Prostate gland (tissue), 2 donors: Measurements from ENCODE around the gene TTC34. TPM values are rescaled to one million over a fixed set of nuclear protein-coding genes. Genes with fewer than 3 reads are reported as not detected.

Source experiments
- DNase-seq: peaks from one replicate; pipeline ENCODE4 v3.0.0-alpha.2; 2019; ENCODE audit warnings: low spot score
- H3K27ac ChIP-seq, 2 donors: fragments of 200-600 bp; sonication (generic); 2 replicates each; pipeline ENCODE4 v1.5.1; 2017 to 2019
- H3K27me3 ChIP-seq: fragments of 200-600 bp; sonication (generic); replicated peaks from 2 replicates; pipeline ENCODE4 v1.5.1; 2019; ENCODE audit not compliant: insufficient read depth
- H3K36me3 ChIP-seq, 2 donors: fragments of 200-600 bp; sonication (generic); 1 replicate in 1 of 2; 2 replicates in 1 of 2; pipeline versions ENCODE4 v1.5.1 to v1.8.1; 2017 to 2019
- H3K4me1 ChIP-seq: fragments of 200-600 bp; sonication (generic); replicated peaks from 2 replicates; pipeline ENCODE4 v1.5.1; 2019
- H3K4me3 ChIP-seq, 2 donors: fragments of 200-600 bp; sonication (generic); 2 replicates each; pipeline ENCODE4 v1.5.1; 2017 to 2019
- H3K9me3 ChIP-seq: fragments of 200-600 bp; sonication (generic); 2 replicates; pipeline ENCODE4 v1.5.1; 2017
- POLR2A ChIP-seq: fragments of 450-650 bp; IDR thresholded peaks from one replicate; pipeline ENCODE4 v1.6.1; 2016; ENCODE audit warnings: antibody characterized with exemption, mild to moderate bottlenecking
- POLR2AphosphoS5 ChIP-seq: sonication (generic); formaldehyde crosslinking; IDR thresholded peaks from one replicate; pipeline ENCODE4 v1.6.1; 2017; ENCODE audit warnings: antibody characterized with exemption
- WGBS: methylation state at CpG from one replicate; pipeline ENCODE4 v1.1.5; 2018; 5-methylcytosine and 5-hydroxymethylcytosine counted together
- intact Hi-C: fragments of 100-400 bp; cut with DNase I; formaldehyde crosslinking; loops from one replicate; pipeline ENCODE4 v1.14.2; 2022
- total RNA-seq, 2 donors: library from RNA; depleted of rRNA; stranded (reverse); fragments of >200 nt; gene quantifications; one replicate each; pipeline ENCODE4 v1.1.0, GENCODE V29; 2016
- TF ChIP-seq, protein P1 (sequence below), 4 experiments: fragments of 200-600 bp in 2 of 4; fragments of 450-650 bp in 2 of 4; sonication (generic) in 2 of 4; IDR thresholded peaks; 1 replicate in 3 of 4; 2 replicates in 1 of 4; pipeline ENCODE4 v1.5.1; 2016 to 2019; ENCODE audit warnings: antibody characterized with exemption in 4 of 4, mild to moderate bottlenecking in 2 of 4, moderate library complexity in 2 of 4

Gene TTC34
- total RNA-seq, 2 donors from 2014 or later, result 0.32 to 1.2 TPM

DNA sequence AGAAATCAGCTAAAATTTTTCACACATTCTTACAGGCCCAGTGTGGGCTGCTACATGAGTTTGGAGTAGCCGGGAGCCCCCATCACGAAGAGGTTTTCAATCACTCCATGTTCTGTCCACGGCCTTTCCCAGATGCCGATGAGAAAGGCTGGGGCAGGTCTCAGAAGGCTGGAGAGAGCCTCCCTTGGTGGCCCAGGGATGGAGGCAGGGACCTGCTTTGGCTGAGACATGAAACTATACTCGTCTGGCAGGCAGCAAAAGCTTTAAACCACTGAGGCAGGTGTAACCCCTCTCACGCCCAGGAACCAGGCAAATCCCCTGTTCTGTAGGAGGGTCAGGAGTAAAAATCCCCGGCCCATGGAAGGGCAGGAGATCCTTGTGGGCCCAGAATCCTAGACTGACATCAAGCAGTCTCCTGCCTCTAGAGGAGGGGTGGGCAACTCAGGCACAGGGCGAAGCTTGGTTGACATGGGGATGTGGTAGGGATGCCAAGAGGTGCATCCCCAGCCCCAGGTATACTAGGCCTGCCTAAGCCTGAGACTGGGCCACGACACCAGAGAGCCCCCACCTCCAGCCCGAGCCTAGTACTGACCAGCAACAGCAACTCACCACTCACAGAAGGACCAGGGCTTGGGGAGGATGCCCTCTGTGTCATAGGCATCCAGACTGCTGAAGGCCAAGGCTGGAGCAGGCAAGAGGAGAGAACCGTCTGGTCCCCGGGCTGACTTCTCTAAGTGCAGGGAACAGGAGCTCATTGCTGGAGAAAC lies 177.7 kb downstream of the TTC34 start:
- peaks cover 8% of the 10 kb centered on the region for H3K27me3 ChIP-seq
- TF ChIP-seq POLR2A (no peak), POLR2AphosphoS5 (no peak)
- TF ChIP-seq, protein P1, sequence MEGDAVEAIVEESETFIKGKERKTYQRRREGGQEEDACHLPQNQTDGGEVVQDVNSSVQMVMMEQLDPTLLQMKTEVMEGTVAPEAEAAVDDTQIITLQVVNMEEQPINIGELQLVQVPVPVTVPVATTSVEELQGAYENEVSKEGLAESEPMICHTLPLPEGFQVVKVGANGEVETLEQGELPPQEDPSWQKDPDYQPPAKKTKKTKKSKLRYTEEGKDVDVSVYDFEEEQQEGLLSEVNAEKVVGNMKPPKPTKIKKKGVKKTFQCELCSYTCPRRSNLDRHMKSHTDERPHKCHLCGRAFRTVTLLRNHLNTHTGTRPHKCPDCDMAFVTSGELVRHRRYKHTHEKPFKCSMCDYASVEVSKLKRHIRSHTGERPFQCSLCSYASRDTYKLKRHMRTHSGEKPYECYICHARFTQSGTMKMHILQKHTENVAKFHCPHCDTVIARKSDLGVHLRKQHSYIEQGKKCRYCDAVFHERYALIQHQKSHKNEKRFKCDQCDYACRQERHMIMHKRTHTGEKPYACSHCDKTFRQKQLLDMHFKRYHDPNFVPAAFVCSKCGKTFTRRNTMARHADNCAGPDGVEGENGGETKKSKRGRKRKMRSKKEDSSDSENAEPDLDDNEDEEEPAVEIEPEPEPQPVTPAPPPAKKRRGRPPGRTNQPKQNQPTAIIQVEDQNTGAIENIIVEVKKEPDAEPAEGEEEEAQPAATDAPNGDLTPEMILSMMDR (IDR thresholded peaks at IDR 0.05), result no peak
- H3K27ac ChIP-seq, result no peak overlapping the region
- H3K36me3 ChIP-seq, result no peaks in the 10 kb centered on the region
- H3K4me3 ChIP-seq, result no peak overlapping the region
- no peaks in the 10 kb centered on the region for H3K9me3 ChIP-seq
- no peak for DNase-seq
- intact Hi-C loops, result no loop called here
- 91% methylated on average over 12 of the region's 12 CpGs for WGBS
- no peaks in the 10 kb centered on the region for H3K4me1 ChIP-seq

DNA sequence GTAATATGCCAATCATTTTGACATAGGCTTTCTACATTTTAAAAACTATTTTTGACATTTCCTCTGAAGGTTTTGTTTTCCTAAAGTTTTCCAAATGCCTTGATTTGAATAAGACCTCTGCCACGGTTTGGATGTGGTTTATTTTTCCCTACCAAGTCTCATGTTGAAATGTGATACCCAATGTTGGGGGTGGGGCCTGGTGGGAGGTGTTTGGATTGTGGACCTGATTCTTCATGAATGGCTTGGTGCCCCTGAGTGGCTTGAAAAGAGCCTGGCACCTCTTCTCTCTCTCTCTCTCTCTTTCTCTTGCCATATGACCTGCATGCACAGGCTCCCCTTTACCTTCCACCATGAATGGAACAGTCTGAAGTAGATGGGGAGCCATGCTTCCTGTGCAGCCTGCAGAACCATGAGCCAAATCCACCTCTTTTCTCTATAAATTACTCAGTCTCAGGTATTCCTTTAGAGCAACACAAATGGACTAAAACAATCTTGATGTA lies 183.5 kb downstream of the TTC34 start:
- H3K27me3 ChIP-seq, result no peaks in the 10 kb centered on the region
- TF ChIP-seq POLR2AphosphoS5 (no peak), POLR2A (no peak)
- TF ChIP-seq, protein P1 (IDR thresholded peaks at IDR 0.05), result no peak
- H3K4me1 ChIP-seq, result no peaks in the 10 kb centered on the region
- 7% methylated on average over 1 of the region's 1 CpG for WGBS
- H3K4me3 ChIP-seq, result no peak overlapping the region
- H3K27ac ChIP-seq, result no peak overlapping the region
- no peak for DNase-seq
- no peaks in the 10 kb centered on the region for H3K9me3 ChIP-seq
- intact Hi-C loops, result no loop called here
- H3K36me3 ChIP-seq, result no peaks in the 10 kb centered on the region

DNA sequence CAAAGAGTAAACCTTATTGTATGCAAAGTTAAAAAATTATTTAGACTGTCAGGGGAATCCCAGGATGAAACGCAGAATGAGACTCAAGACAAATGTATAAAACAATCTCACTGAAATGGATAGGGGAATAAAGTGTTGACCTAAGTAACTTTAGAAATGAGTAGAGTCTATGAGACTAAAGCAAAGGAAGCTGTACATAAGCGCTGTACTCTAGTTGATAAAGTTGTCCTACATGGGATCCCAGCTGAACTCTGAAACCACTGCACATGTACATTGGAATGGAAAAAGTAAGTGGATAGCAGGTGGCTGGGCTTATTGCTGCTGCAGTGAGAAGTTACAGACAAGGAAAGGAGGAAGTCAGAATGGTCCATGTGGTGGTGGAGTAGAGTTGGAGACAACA lies 187.3 kb downstream of the TTC34 start:
- TF ChIP-seq POLR2AphosphoS5, result no peak
- TF ChIP-seq, protein P1 (IDR thresholded peaks at IDR 0.05), result no peak
- TF ChIP-seq POLR2A, result no peak
- intact Hi-C loops, result no loop called here

DNA sequence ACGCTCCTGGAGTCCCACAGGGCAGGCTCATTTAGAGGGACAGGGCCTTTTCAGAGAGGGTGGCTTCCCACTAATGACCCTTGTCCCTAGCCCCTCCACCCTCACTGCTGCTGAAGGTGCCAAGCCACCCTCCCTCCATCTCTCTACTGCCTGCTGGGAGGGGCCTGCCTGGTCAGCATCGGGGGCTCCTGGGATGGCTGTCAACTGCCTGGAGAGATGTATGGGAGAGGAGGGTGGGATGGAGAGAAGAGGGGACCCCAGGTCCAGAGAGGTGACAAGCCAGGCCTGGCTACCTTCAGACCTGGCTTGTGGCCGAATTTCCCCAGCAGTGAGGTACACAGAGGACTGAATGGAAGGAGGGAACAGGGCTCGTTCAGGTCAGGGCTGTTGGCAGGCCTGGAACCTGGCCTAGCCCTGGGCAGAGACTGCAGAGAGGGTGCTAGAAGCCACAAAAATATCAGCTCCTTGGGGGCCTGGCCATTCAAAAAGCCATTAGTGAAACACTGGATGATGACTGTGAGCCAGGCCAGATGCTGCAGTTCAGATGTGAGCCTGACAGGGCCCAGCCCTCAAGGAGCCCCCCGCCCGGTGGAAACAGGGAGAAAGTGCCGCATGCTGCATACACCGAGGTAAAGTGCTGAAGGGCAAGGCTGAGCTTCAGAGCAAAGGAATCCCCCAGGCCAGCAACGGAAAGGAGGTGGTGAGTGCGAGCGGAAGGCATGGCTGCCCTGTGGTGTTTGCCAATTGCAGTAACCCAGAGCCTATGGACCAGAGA lies 188.7 kb downstream of the TTC34 start:
- no peaks in the 10 kb centered on the region for H3K4me1 ChIP-seq
- no peaks in the 10 kb centered on the region for H3K27me3 ChIP-seq
- TF ChIP-seq, protein P1 (IDR thresholded peaks at IDR 0.05), result no peak
- no peak for TF ChIP-seq POLR2AphosphoS5
- no peak for TF ChIP-seq POLR2A
- H3K4me3 ChIP-seq, result no peak overlapping the region
- DNase-seq, result no peak
- no peaks in the 10 kb centered on the region for H3K9me3 ChIP-seq
- no peak overlapping the region for H3K27ac ChIP-seq
- intact Hi-C loops, result no loop called here
- H3K36me3 ChIP-seq, result no peaks in the 10 kb centered on the region
- 88% methylated on average over 11 of the region's 11 CpGs for WGBS

More for the DNA sequence above, 187.3 kb downstream of the TTC34 start:
- no peaks in the 10 kb centered on the region for H3K9me3 ChIP-seq
- H3K27me3 ChIP-seq, result no peaks in the 10 kb centered on the region
- WGBS, result 98% methylated on average over 2 of the region's 2 CpGs
- H3K4me3 ChIP-seq, result no peak overlapping the region
- H3K27ac ChIP-seq, result no peak overlapping the region
- H3K4me1 ChIP-seq, result no peaks in the 10 kb centered on the region
- H3K36me3 ChIP-seq, result no peaks in the 10 kb centered on the region
- no peak for DNase-seq
